Measurements from ENCODE around the gene ANP32E.
"Not testable (repeated sequence)": the region's sequence is repeated elsewhere in the genome, so short reads cannot be mapped to it uniquely, and the experiment has no call there.

DNA sequence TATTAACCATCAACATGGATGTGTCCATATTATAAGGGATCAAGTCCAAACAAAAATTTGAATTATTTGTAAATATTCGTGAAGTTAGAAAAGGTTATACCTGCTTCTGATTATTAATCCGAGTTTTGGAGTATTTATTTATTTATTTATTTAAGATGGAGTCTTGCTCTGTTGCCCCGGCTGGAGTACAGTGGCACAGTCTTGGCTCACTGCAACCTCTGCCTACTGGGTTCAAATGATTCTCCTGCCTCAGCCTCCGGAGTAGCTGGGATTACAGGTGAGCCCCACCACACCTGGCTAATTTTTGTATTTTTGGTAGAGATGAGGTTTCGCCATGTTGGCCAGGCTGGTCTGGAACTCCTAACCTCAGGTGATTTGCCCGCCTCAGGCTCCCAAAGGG is 20.1 kb downstream of the ANP32E start:
- TF ChIP-seq, protein P1, sequence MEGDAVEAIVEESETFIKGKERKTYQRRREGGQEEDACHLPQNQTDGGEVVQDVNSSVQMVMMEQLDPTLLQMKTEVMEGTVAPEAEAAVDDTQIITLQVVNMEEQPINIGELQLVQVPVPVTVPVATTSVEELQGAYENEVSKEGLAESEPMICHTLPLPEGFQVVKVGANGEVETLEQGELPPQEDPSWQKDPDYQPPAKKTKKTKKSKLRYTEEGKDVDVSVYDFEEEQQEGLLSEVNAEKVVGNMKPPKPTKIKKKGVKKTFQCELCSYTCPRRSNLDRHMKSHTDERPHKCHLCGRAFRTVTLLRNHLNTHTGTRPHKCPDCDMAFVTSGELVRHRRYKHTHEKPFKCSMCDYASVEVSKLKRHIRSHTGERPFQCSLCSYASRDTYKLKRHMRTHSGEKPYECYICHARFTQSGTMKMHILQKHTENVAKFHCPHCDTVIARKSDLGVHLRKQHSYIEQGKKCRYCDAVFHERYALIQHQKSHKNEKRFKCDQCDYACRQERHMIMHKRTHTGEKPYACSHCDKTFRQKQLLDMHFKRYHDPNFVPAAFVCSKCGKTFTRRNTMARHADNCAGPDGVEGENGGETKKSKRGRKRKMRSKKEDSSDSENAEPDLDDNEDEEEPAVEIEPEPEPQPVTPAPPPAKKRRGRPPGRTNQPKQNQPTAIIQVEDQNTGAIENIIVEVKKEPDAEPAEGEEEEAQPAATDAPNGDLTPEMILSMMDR (IDR thresholded peaks at IDR 0.05), result not testable (repeated sequence)
- TF ChIP-seq POLR2A (IDR thresholded peaks at IDR 0.05); POLR2AphosphoS5 (IDR thresholded peaks at IDR 0.05; ENCODE audit: insufficient read depth in 1 of 2, low read depth in 1 of 2): not testable (repeated sequence)

Measured in vagina (tissue), 2 donors.